HEK293 (cell line): ENCODE measurements around the gene NOVA2.

Source experiments
- CTCF ChIA-PET: fragments of 350-600 bp; formaldehyde crosslinking; extraction: SDS; loops from one replicate; lab custom pipeline; 2021; ENCODE audit warnings: antibody characterized with exemption; lab: Yijun Ruan, JAX
- POLR2A ChIA-PET: fragments of 300-600 bp; formaldehyde crosslinking; extraction: SDS; loops from one replicate; lab custom pipeline; 2020; ENCODE audit warnings: antibody characterized with exemption, inconsistent platforms; lab: Yijun Ruan, JAX
- H3K27ac ChIP-seq: fragments of 200-500 bp; sonication (Bioruptor generic); 2 replicates; pipeline ENCODE4 v1.5.1; 2014; ENCODE audit warnings: low read depth, low read length, control low read depth, inconsistent platforms; ENCODE audit errors: extremely low read depth
- H3K36me3 ChIP-seq, 2 experiments: fragments of 200-500 bp in 1 of 2; sonication (Bioruptor generic) in 1 of 2; 1 replicate in 1 of 2; 2 replicates in 1 of 2; pipeline ENCODE4 v1.5.1; 2014 to 2017; ENCODE audit warnings: inconsistent platforms in 2 of 2, low read length in 2 of 2; ENCODE audit not compliant: control insufficient read depth in 2 of 2, insufficient read depth in 1 of 2
- H3K4me1 ChIP-seq: fragments of 200-500 bp; sonication (Bioruptor generic); 2 replicates; pipeline ENCODE4 v1.5.1; 2014; ENCODE audit warnings: mild to moderate bottlenecking, low read length, inconsistent platforms; ENCODE audit not compliant: control insufficient read depth, insufficient read depth
- H3K4me3 ChIP-seq: 2 replicates; pipeline ENCODE4 v1.5.1; 2011; ENCODE audit warnings: low read depth, mild to moderate bottlenecking, control low read depth, low read length, moderate library complexity
- H3K9me3 ChIP-seq: fragments of 200-500 bp; sonication (Bioruptor generic); 2 replicates; pipeline ENCODE4 v1.5.1; 2014; ENCODE audit warnings: low read depth, low read length, inconsistent platforms; ENCODE audit not compliant: control insufficient read depth, insufficient read depth
- GLIS2 ChIP-seq: fragments of 450-650 bp; formaldehyde crosslinking; IDR thresholded peaks from 2 replicates; pipeline ENCODE4 v1.5.1; 2016; ENCODE audit warnings: missing biosample characterization, missing genetic modification characterization
- HIC1 ChIP-seq: fragments of 450-650 bp; formaldehyde crosslinking; IDR thresholded peaks from 2 replicates; pipeline ENCODE4 v1.5.1; 2016; ENCODE audit warnings: missing biosample characterization, missing genetic modification characterization
- PRDM10 ChIP-seq: fragments of 450-650 bp; formaldehyde crosslinking; IDR thresholded peaks from 2 replicates; pipeline ENCODE4 v1.5.1; 2016; ENCODE audit warnings: missing biosample characterization, missing genetic modification characterization
- ZBTB10 ChIP-seq: fragments of 450-650 bp; formaldehyde crosslinking; IDR thresholded peaks from 2 replicates; pipeline ENCODE4 v1.5.1; 2016; ENCODE audit warnings: missing biosample characterization, missing genetic modification characterization
- ZBTB20 ChIP-seq: fragments of 450-650 bp; formaldehyde crosslinking; IDR thresholded peaks from 2 replicates; pipeline ENCODE4 v1.5.1; 2016; ENCODE audit warnings: missing biosample characterization, missing genetic modification characterization
- ZNF16 ChIP-seq: fragments of 450-650 bp; formaldehyde crosslinking; IDR thresholded peaks from 2 replicates; pipeline ENCODE4 v1.5.1; 2016; ENCODE audit warnings: low read depth, missing biosample characterization, missing genetic modification characterization
- ZNF211 ChIP-seq: fragments of 450-650 bp; formaldehyde crosslinking; IDR thresholded peaks from 2 replicates; pipeline ENCODE4 v1.5.1; 2016; ENCODE audit warnings: low read depth, missing biosample characterization, missing genetic modification characterization
- ZNF292 ChIP-seq: fragments of 450-650 bp; formaldehyde crosslinking; IDR thresholded peaks from 2 replicates; pipeline ENCODE4 v1.5.1; 2016; ENCODE audit warnings: low read depth, missing biosample characterization, missing genetic modification characterization, borderline replicate concordance
- ZNF324 ChIP-seq: fragments of 450-650 bp; formaldehyde crosslinking; IDR thresholded peaks from 2 replicates; pipeline ENCODE4 v1.5.1; 2016; ENCODE audit warnings: missing biosample characterization, missing genetic modification characterization
- ZNF341 ChIP-seq: fragments of 450-650 bp; formaldehyde crosslinking; IDR thresholded peaks from 2 replicates; pipeline ENCODE4; 2016; ENCODE audit warnings: low read depth, missing biosample characterization, missing genetic modification characterization
- ZNF354C ChIP-seq: fragments of 450-650 bp; formaldehyde crosslinking; IDR thresholded peaks from 2 replicates; pipeline ENCODE4 v1.5.1; 2016; ENCODE audit warnings: missing biosample characterization, missing genetic modification characterization, low read depth, borderline replicate concordance
- ZNF394 ChIP-seq: fragments of 450-650 bp; formaldehyde crosslinking; IDR thresholded peaks from 2 replicates; pipeline ENCODE4 v1.5.1; 2016; ENCODE audit warnings: missing biosample characterization, missing genetic modification characterization, mild to moderate bottlenecking, moderate library complexity, borderline replicate concordance
- ZNF449 ChIP-seq: fragments of 450-650 bp; formaldehyde crosslinking; IDR thresholded peaks from 2 replicates; pipeline ENCODE4 v1.5.1; 2017; ENCODE audit warnings: missing biosample characterization, mild to moderate bottlenecking, missing genetic modification characterization, moderate library complexity
- ZNF548 ChIP-seq: fragments of 450-650 bp; formaldehyde crosslinking; IDR thresholded peaks from 2 replicates; pipeline ENCODE4 v1.5.1; 2016; ENCODE audit warnings: missing biosample characterization, missing genetic modification characterization
- ZNF580 ChIP-seq: fragments of 450-650 bp; formaldehyde crosslinking; IDR thresholded peaks from 2 replicates; pipeline ENCODE4 v1.5.1; 2016; ENCODE audit warnings: missing biosample characterization, missing genetic modification characterization
- ZNF707 ChIP-seq: fragments of 450-650 bp; formaldehyde crosslinking; IDR thresholded peaks from 2 replicates; pipeline ENCODE4 v1.5.1; 2016; ENCODE audit warnings: missing biosample characterization, missing genetic modification characterization
- ZNF747 ChIP-seq: fragments of 450-650 bp; formaldehyde crosslinking; IDR thresholded peaks from 2 replicates; pipeline ENCODE4 v1.5.1; 2016; ENCODE audit warnings: missing biosample characterization, missing genetic modification characterization
- ZNF777 ChIP-seq: fragments of 450-650 bp; formaldehyde crosslinking; IDR thresholded peaks from 2 replicates; pipeline ENCODE4 v1.5.1; 2017; ENCODE audit warnings: missing biosample characterization, missing genetic modification characterization, borderline replicate concordance
- ZSCAN4 ChIP-seq: fragments of 450-650 bp; formaldehyde crosslinking; IDR thresholded peaks from 2 replicates; pipeline ENCODE4 v1.5.1; 2017; ENCODE audit warnings: missing biosample characterization, missing genetic modification characterization

The NOVA2 gene

GRCh38 chr19:45884682-45885555, 88.7 kb downstream of the NOVA2 start (continued):
- no peak for TF ChIP-seq PRDM10 (tag by site-specific recombination)
- TF ChIP-seq ZNF777 (tag by site-specific recombination) = no peak
- TF ChIP-seq ZBTB20 (tag by site-specific recombination) = peak; percentile 69; the same call in 1 of the 2 replicates

GRCh38 chr19:45883881-45884681, 89.6 kb downstream of the NOVA2 start:
- peaks cover 0 to 16% of the 10 kb centered on the region in 2 experiments; a peak in 2 of 3 replicates for H3K36me3 ChIP-seq
- H3K27ac ChIP-seq = peak overlapping the region; percentile 28
- H3K4me3 ChIP-seq = no peak overlapping the region
- H3K9me3 ChIP-seq = no peaks in the 10 kb centered on the region
- ChIA-PET CTCF (interaction anchor here (0.6 to 8.8 kb wide), 10 partner anchors 10 to 380 kb away, joined by 3 to 91 read pairs (median 4); partner anchors contain the start of genes FOXA3 and SYMPK), POLR2A (interaction anchor here (1.0 to 4.1 kb wide), 5 partner anchors 18 to 112 kb away, joined by 3 to 46 read pairs (median 7); partner anchors contain the start of genes CCDC61, MYPOP and SYMPK)
- peaks cover 13% of the 10 kb centered on the region for H3K4me1 ChIP-seq
- TF ChIP-seq ZNF747 (tag by site-specific recombination) (no peak), ZNF292 (tag by site-specific recombination) (no peak), GLIS2 (peak; percentile 72), ZSCAN4 (tag by site-specific recombination) (no peak), ZNF707 (no peak), ZNF324 (tag by site-specific recombination) (no peak), ZNF449 (tag by site-specific recombination) (no peak), ZNF580 (tag by site-specific recombination) (no peak), ZNF341 (tag by site-specific recombination) (no peak), HIC1 (tag by site-specific recombination) (peak; percentile 51; the same call in 1 of the 2 replicates), ZNF16 (tag by site-specific recombination) (no peak), ZBTB10 (tag by site-specific recombination) (no peak), ZNF211 (tag by site-specific recombination) (no peak), ZNF354C (tag by site-specific recombination) (no peak), ZNF548 (tag by site-specific recombination) (no peak), ZNF394 (tag by site-specific recombination) (no peak)
